Neuronal stem cell (in vitro differentiated cells): ENCODE measurements around the gene SLC5A8.
A peak's percentile ranks its signal among the peaks of the same experiment; 100 is the strongest.

Experiments
- DNase-seq: peaks from one replicate; pipeline ENCODE4 v3.0.0-alpha.2; 2013; ENCODE audit warnings: low spot score
- H2AFZ ChIP-seq: one replicate; pipeline ENCODE4 v1.6.1; 2013; ENCODE audit warnings: mild to moderate bottlenecking, low read length, inconsistent platforms
- H2AK5ac ChIP-seq: 2 replicates; pipeline ENCODE4 v1.6.1; 2013; ENCODE audit warnings: low read depth, mild to moderate bottlenecking, inconsistent platforms, low read length, moderate library complexity, mixed read lengths
- H2BK120ac ChIP-seq: 2 replicates; pipeline ENCODE4 v1.6.1; 2013; ENCODE audit warnings: low read depth, mild to moderate bottlenecking, inconsistent platforms, low read length, moderate library complexity, mixed read lengths
- H2BK12ac ChIP-seq: one replicate; pipeline ENCODE4 v1.6.1; 2013; ENCODE audit warnings: low read length, inconsistent platforms
- H2BK15ac ChIP-seq: 2 replicates; pipeline ENCODE4 v1.6.1; 2013; ENCODE audit warnings: mild to moderate bottlenecking, low read length, inconsistent platforms, mixed read lengths
- H2BK5ac ChIP-seq: one replicate; pipeline ENCODE4 v1.6.1; 2013; ENCODE audit warnings: inconsistent platforms, mild to moderate bottlenecking, low read length, moderate library complexity
- H3K14ac ChIP-seq: one replicate; pipeline ENCODE4 v1.6.1; 2013; ENCODE audit warnings: low read length, inconsistent platforms
- H3K18ac ChIP-seq: 2 replicates; pipeline ENCODE4 v1.6.1; 2013; ENCODE audit warnings: low read length, inconsistent platforms
- H3K23ac ChIP-seq: 2 replicates; pipeline ENCODE4 v1.6.1; 2013; ENCODE audit warnings: low read depth, mild to moderate bottlenecking, mixed read lengths, low read length, inconsistent platforms; ENCODE audit not compliant: poor library complexity
- H3K27ac ChIP-seq: replicated peaks from 3 replicates; pipeline ENCODE4 v1.5.1; 2013; ENCODE audit warnings: low read length, inconsistent platforms
- H3K27me3 ChIP-seq, 3 experiments: 2 replicates each; pipeline ENCODE4 v1.6.1; 2013; ENCODE audit warnings: low read length in 3 of 3, mild to moderate bottlenecking in 2 of 3, inconsistent platforms in 1 of 3, low read depth in 1 of 3, mixed read lengths in 1 of 3, moderate library complexity in 1 of 3; ENCODE audit not compliant: control insufficient read depth in 3 of 3, insufficient read depth in 3 of 3
- H3K36me3 ChIP-seq, 2 donors: replicated peaks in 1 of 2; 2 replicates each; pipeline ENCODE4 v1.6.1; 2013; ENCODE audit warnings: low read length in 2 of 2; ENCODE audit not compliant: control insufficient read depth in 2 of 2, insufficient read depth in 2 of 2
- H3K4ac ChIP-seq: 2 replicates; pipeline ENCODE4 v1.6.1; 2013; ENCODE audit warnings: inconsistent platforms, mild to moderate bottlenecking, low read length, moderate library complexity
- H3K4me1 ChIP-seq, 2 donors: 1 replicate in 1 of 2; 2 replicates in 1 of 2; pipeline ENCODE4 v1.6.1; 2013; ENCODE audit warnings: low read length in 2 of 2, low read depth in 1 of 2; ENCODE audit not compliant: control insufficient read depth in 2 of 2, insufficient read depth in 1 of 2
- H3K4me2 ChIP-seq: one replicate; pipeline ENCODE4 v1.6.1; 2013; ENCODE audit warnings: mild to moderate bottlenecking, low read length, inconsistent platforms; ENCODE audit not compliant: insufficient read depth, poor library complexity, severe bottlenecking
- H3K4me3 ChIP-seq, 2 donors: 2 replicates each; pipeline ENCODE4 v1.5.1; 2013; ENCODE audit warnings: low read length in 2 of 2, mild to moderate bottlenecking in 2 of 2, inconsistent platforms in 1 of 2, moderate library complexity in 1 of 2
- H3K79me1 ChIP-seq: one replicate; pipeline ENCODE4 v1.6.1; 2013; ENCODE audit warnings: low read depth, mild to moderate bottlenecking, inconsistent platforms, low read length, moderate library complexity
- H3K9ac ChIP-seq: one replicate; pipeline ENCODE4 v1.6.1; 2013; ENCODE audit warnings: mild to moderate bottlenecking, low read depth, low read length, inconsistent platforms; ENCODE audit not compliant: poor library complexity
- H3K9me3 ChIP-seq, 2 donors: replicated peaks in 1 of 2; 2 replicates each; pipeline versions ENCODE3 to v1.6.1; 2013; ENCODE audit warnings: low read length in 2 of 2, mild to moderate bottlenecking in 2 of 2, inconsistent platforms in 1 of 2, low read depth in 1 of 2, mixed read lengths in 1 of 2, moderate library complexity in 1 of 2; ENCODE audit not compliant: control insufficient read depth in 2 of 2, insufficient read depth in 1 of 2
- H4K8ac ChIP-seq: one replicate; pipeline ENCODE4 v1.6.1; 2013; ENCODE audit warnings: low read depth, mild to moderate bottlenecking, inconsistent platforms, low read length, moderate library complexity
- H4K91ac ChIP-seq: one replicate; pipeline ENCODE4 v1.6.1; 2013; ENCODE audit warnings: low read length, low read depth, mild to moderate bottlenecking, inconsistent platforms; ENCODE audit not compliant: poor library complexity
- WGBS, 2 donors: extraction: QIAGEN DNeasy Blood & Tissue Kit; methylation state at CpG; one replicate each; pipeline ENCODE4 v1.1.7; 2013; ENCODE audit warnings: missing lambda C conversion rate in 2 of 2, mixed read lengths in 1 of 2; ENCODE audit not compliant: insufficient read length in 2 of 2, insufficient replicate concordance in 1 of 2; ENCODE audit errors: extremely low coverage in 2 of 2; 5-methylcytosine and 5-hydroxymethylcytosine counted together

The SLC5A8 gene

GRCh38 chr12:101216810-101217209, 6.8 kb upstream of the SLC5A8 start:
- no peaks in the 10 kb centered on the region for H3K4me1 ChIP-seq
- H3K4ac ChIP-seq, result no peak overlapping the region
- H2BK15ac ChIP-seq, result no peak overlapping the region
- no peak overlapping the region for H3K23ac ChIP-seq
- DNase-seq, result no peak
- H4K91ac ChIP-seq, result no peak overlapping the region
- H3K4me3 ChIP-seq, result no peak overlapping the region
- no peak overlapping the region for H3K18ac ChIP-seq
- no peaks in the 10 kb centered on the region for H3K36me3 ChIP-seq
- H3K27ac ChIP-seq, result no peak overlapping the region
- no peak overlapping the region for H4K8ac ChIP-seq
- no peaks in the 10 kb centered on the region for H3K79me1 ChIP-seq
- no peak overlapping the region for H2AFZ ChIP-seq
- H3K9me3 ChIP-seq, result peaks cover 0 to 5% of the 10 kb centered on the region in 2 donors
- H3K27me3 ChIP-seq, result no peaks in the 10 kb centered on the region
- WGBS, 2 donors, result 100% methylated on average over 1 of the region's 2 CpGs; no CpG with 5 or more reads in 1 of the 2 donors
- no peak overlapping the region for H3K14ac ChIP-seq
- no peak overlapping the region for H3K4me2 ChIP-seq
- no peak overlapping the region for H2BK120ac ChIP-seq
- H2BK12ac ChIP-seq, result no peak overlapping the region
- H3K9ac ChIP-seq, result no peak overlapping the region
- no peak overlapping the region for H2AK5ac ChIP-seq
- no peak overlapping the region for H2BK5ac ChIP-seq

- no peak overlapping the region for H3K27ac ChIP-seq
- no peak overlapping the region for H4K8ac ChIP-seq
- peaks cover 0 to 10% (median 0%) of the 10 kb centered on the region in 3 experiments for H3K27me3 ChIP-seq
- no peak overlapping the region for H3K4me3 ChIP-seq
- no peak overlapping the region for H2BK120ac ChIP-seq
- H3K79me1 ChIP-seq, result no peaks in the 10 kb centered on the region
- H2BK5ac ChIP-seq, result no peak overlapping the region
- no peak overlapping the region for H4K91ac ChIP-seq
- H3K4me2 ChIP-seq, result no peak overlapping the region
- WGBS, 2 donors, result no CpG with 5 or more reads among the region's 5 CpGs
- H3K18ac ChIP-seq, result no peak overlapping the region
- H3K14ac ChIP-seq, result no peak overlapping the region
- H3K9ac ChIP-seq, result no peak overlapping the region
- no peak for DNase-seq
- no peaks in the 10 kb centered on the region for H3K36me3 ChIP-seq
- H3K9me3 ChIP-seq, result no peaks in the 10 kb centered on the region
- H2BK15ac ChIP-seq, result no peak overlapping the region
- H2AK5ac ChIP-seq, result no peak overlapping the region
- H2BK12ac ChIP-seq, result no peak overlapping the region
- no peak overlapping the region for H3K4ac ChIP-seq
- no peak overlapping the region for H3K23ac ChIP-seq
- H3K4me1 ChIP-seq, result no peaks in the 10 kb centered on the region
- H2AFZ ChIP-seq, result no peak overlapping the region
Measured at GRCh38 chr12:101207086-101207780, 2.8 kb downstream of the SLC5A8 start.

- Histone ChIP-seq H3K36me3 (no peaks in the 10 kb centered on the region), H2BK5ac (no peak overlapping the region), H3K79me1 (no peaks in the 10 kb centered on the region), H3K23ac (no peak overlapping the region), H3K4ac (no peak overlapping the region), H2BK120ac (no peak overlapping the region), H2AK5ac (no peak overlapping the region), H3K9ac (no peak overlapping the region), H4K91ac (no peak overlapping the region), H3K4me2 (no peak overlapping the region), H2AFZ (peak overlapping the region; percentile 37), H3K4me3 (no peak overlapping the region), H3K18ac (no peak overlapping the region), H3K27me3 (peaks cover 0 to 4% (median 0%) of the 10 kb centered on the region in 3 experiments), H4K8ac (no peak overlapping the region), H3K27ac (no peak overlapping the region), H3K9me3 (no peaks in the 10 kb centered on the region), H2BK12ac (no peak overlapping the region), H3K4me1 (no peaks in the 10 kb centered on the region), H3K14ac (no peak overlapping the region), H2BK15ac (no peak overlapping the region)
- no peak for DNase-seq
- WGBS, 2 donors, result no CpG with 5 or more reads among the region's 4 CpGs
Measured at GRCh38 chr12:101204602-101205304, 5.3 kb downstream of the SLC5A8 start.

- no CpG with 5 or more reads among the region's 1 CpG for WGBS, 2 donors
- DNase-seq, result no peak
- Histone ChIP-seq H3K18ac (no peak overlapping the region), H2BK12ac (no peak overlapping the region), H3K9me3 (no peaks in the 10 kb centered on the region), H3K36me3 (no peaks in the 10 kb centered on the region), H3K23ac (no peak overlapping the region), H2BK5ac (no peak overlapping the region), H3K27ac (no peak overlapping the region), H4K8ac (no peak overlapping the region), H3K27me3 (no peaks in the 10 kb centered on the region), H3K4ac (no peak overlapping the region), H3K79me1 (no peaks in the 10 kb centered on the region), H3K4me3 (no peak overlapping the region), H2BK120ac (no peak overlapping the region), H2BK15ac (no peak overlapping the region), H3K4me1 (no peaks in the 10 kb centered on the region), H2AK5ac (no peak overlapping the region), H4K91ac (no peak overlapping the region), H3K14ac (no peak overlapping the region), H3K9ac (no peak overlapping the region), H3K4me2 (no peak overlapping the region), H2AFZ (no peak overlapping the region)
Measured at GRCh38 chr12:101200824-101201223, 9.2 kb downstream of the SLC5A8 start.
